Activated CD4-positive, alpha-beta T cell treated with anti-CD3 and anti-CD28 coated beads, Interleukin-2, amount 50 U/mL, for 24 hours (primary cell): ENCODE data around the gene SFI1.
A peak's percentile ranks its signal among the peaks of the same experiment; 100 is the strongest.
"Not testable (repeated sequence)": the region's sequence is repeated elsewhere in the genome, so short reads cannot be mapped to it uniquely, and the experiment has no call there.

Experiments used
- DNase-seq, 2 donors: peaks; one replicate each; pipeline ENCODE4 v3.0.0-alpha.2; 2020; ENCODE audit warnings: low read depth in 1 of 2, low spot score in 1 of 2

The SFI1 gene

GRCh38 chr22:31544481-31545480 lies 48.4 kb downstream of the SFI1 start:
- DNase-seq = no peak

GRCh38 chr22:31550871-31551370 lies 54.6 kb downstream of the SFI1 start:
- DNase-seq = no peak

- peak in 1 of 2 donors; percentile 17 for DNase-seq
These were observed 60.4 kb downstream of the SFI1 start for GRCh38 chr22:31556627-31557203.

- not testable (repeated sequence) for DNase-seq
These were observed 62.2 kb downstream of the SFI1 start for GRCh38 chr22:31558546-31558945.

- DNase-seq = peak in 1 of 2 donors; percentile 30
These were observed 65.0 kb downstream of the SFI1 start for GRCh38 chr22:31561238-31561887.

GRCh38 chr22:31561970-31562369 lies 65.6 kb downstream of the SFI1 start:
- no peak for DNase-seq

- no peak for DNase-seq
These were observed 70.1 kb downstream of the SFI1 start for GRCh38 chr22:31566484-31566883.

- DNase-seq = no peak
These were observed 70.9 kb downstream of the SFI1 start for GRCh38 chr22:31567196-31567595.

GRCh38 chr22:31567702-31568101 lies 71.4 kb downstream of the SFI1 start:
- DNase-seq = no peak

- no peak for DNase-seq
These were observed 72.8 kb downstream of the SFI1 start for GRCh38 chr22:31569126-31569525.

- DNase-seq = no peak
These were observed 76.6 kb downstream of the SFI1 start for GRCh38 chr22:31572939-31573338.

GRCh38 chr22:31574055-31574670 lies 77.8 kb downstream of the SFI1 start:
- no peak for DNase-seq

GRCh38 chr22:31575190-31575589 lies 78.9 kb downstream of the SFI1 start:
- no peak for DNase-seq

GRCh38 chr22:31577711-31578110 lies 81.4 kb downstream of the SFI1 start:
- no peak for DNase-seq

GRCh38 chr22:31578171-31578570 lies 81.8 kb downstream of the SFI1 start:
- DNase-seq = no peak

- no peak for DNase-seq
These were observed 83.5 kb downstream of the SFI1 start for GRCh38 chr22:31579835-31580242.

- DNase-seq = no peak
These were observed 87.6 kb downstream of the SFI1 start for GRCh38 chr22:31583861-31584485.

GRCh38 chr22:31584804-31585160 lies 88.4 kb downstream of the SFI1 start:
- DNase-seq = no peak

- no peak for DNase-seq
These were observed 89.0 kb downstream of the SFI1 start for GRCh38 chr22:31585161-31585859.
